HG03457 (cell line): ENCODE measurements around the gene IGIP.
A peak's percentile ranks its signal among the peaks of the same experiment; 100 is the strongest.

Source experiments
- ATAC-seq: cut with Tn5 transposase; IDR thresholded peaks from one replicate; pipeline ENCODE4 v1.9.1; 2021; ENCODE audit warnings: moderate number of reproducible peaks; ENCODE audit not compliant: unreplicated experiment

Gene IGIP

GRCh38 chr5:140162275-140162674, 36.5 kb downstream of the IGIP start:
- no peak for ATAC-seq

- no peak for ATAC-seq
These were observed 37.0 kb downstream of the IGIP start for GRCh38 chr5:140162781-140163180.

GRCh38 chr5:140165101-140165922, 39.6 kb downstream of the IGIP start:
- no peak for ATAC-seq

GRCh38 chr5:140165923-140166270, 40.2 kb downstream of the IGIP start:
- ATAC-seq = no peak

- ATAC-seq = no peak
These were observed 41.2 kb downstream of the IGIP start for GRCh38 chr5:140166911-140167310.

GRCh38 chr5:140168371-140168770, 42.6 kb downstream of the IGIP start:
- no peak for ATAC-seq

- ATAC-seq = no peak
These were observed 43.7 kb downstream of the IGIP start for GRCh38 chr5:140169410-140169809.

GRCh38 chr5:140172483-140172882, 46.7 kb downstream of the IGIP start:
- ATAC-seq = no peak

- ATAC-seq = no peak
These were observed 48.3 kb downstream of the IGIP start for GRCh38 chr5:140174014-140174413.

- peak; percentile 86 for ATAC-seq
These were observed 49.0 kb downstream of the IGIP start, which contains the start of gene CYSTM1 for GRCh38 chr5:140174465-140175366. Gene CYSTM1 (plus strand): TSS chr5:140175188. CDS start chr5:140194466, 19,278 bp downstream.

GRCh38 chr5:140175367-140176030, 49.8 kb downstream of the IGIP start:
- ATAC-seq = peak; percentile 41

- ATAC-seq = no peak
These were observed 50.3 kb downstream of the IGIP start for GRCh38 chr5:140176031-140176387.

- no peak for ATAC-seq
These were observed 52.3 kb downstream of the IGIP start for GRCh38 chr5:140178086-140178410.

GRCh38 chr5:140178482-140179116, 52.9 kb downstream of the IGIP start:
- ATAC-seq = no peak
